ENCODE data around the gene GPA33.
A peak's percentile ranks its signal among the peaks of the same experiment; 100 is the strongest.

GPA33 gene

DNA sequence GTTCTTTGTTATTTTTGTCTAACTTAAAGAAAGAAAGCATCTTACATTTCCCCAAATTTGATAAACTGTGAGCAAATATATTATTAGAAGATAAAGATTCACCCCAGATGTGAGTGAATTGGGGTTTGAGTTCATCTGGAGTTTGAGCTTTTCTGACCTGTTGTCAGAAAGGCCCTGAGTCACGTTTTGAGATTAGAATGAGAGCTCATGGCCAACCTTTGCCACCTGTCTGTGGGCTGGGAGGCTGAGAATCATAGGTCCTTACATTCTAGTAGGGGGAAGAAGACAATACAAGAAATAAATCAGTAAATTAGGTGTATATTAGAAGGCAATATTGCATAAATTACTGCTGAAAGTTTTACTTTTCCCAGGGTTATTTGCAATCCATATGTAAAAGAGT is 26.0 kb upstream of the GPA33 start:
- DNase-seq, result no peak

DNA sequence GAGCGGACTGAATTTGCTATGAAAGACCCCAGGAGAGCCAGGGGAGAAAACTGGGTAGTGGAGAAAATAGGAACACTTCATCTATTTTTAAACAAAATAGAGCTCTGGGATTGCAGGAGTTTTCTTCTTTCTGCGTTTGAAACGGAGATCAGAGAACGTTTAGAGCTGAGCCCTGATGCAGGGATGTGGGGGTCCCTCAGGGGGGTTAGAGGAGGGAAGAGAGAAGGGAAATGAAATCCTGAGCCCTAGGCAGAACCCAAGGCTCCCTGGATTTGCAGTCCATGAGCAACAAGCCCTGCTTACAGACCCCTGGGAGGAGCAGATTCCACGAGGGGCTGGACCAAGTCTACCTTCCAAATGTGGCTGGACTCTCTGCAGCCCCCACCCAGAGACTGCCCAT is 25.5 kb upstream of the GPA33 start:
- no peak for DNase-seq

GRCh38 chr1:167114725-167115124 is 24.5 kb upstream of the GPA33 start:
- no peak for DNase-seq

GRCh38 chr1:167111868-167112709 is 21.9 kb upstream of the GPA33 start:
- no peak for DNase-seq

DNA sequence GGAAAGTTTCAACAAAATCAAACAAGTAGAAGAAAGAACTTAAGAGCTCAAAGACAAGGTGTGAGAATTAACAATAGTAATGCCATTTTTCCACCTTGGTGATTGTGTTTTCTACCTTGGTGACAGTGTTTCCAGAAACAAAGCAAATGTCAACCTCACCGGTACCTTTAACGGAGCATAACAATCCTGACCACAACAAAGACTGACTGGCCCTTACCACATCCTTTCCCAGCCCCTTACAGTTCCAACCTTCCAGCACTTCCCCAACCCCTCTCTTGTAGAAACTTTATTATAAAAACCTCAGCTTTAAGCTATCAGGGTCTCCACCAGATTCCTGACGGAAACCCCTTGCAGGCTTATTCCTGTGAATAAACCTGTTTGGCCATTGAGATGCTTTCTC is 20.4 kb upstream of the GPA33 start:
- no peak for DNase-seq

DNA sequence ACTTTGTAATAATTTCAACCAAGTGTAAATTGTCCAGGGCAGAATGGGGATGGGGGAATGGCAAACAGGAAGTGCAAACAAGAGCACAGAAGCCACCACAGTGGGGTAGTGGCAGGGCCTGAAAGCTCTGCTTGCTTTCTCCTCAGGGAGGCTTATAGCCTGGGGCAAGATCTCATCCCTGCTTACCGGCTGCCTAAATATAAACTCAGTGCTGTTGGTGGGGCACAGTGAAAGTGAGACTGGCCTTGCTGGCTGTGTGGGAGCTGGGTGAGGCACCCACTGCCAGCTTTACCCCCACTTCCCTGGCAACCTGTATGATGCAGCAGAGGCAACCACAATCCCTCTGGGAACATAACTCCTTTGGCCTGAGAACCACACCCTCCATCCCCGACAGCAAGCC is 18.9 kb upstream of the GPA33 start:
- no peak for DNase-seq

GRCh38 chr1:167107456-167107855 is 17.3 kb upstream of the GPA33 start:
- DNase-seq, result no peak

DNA sequence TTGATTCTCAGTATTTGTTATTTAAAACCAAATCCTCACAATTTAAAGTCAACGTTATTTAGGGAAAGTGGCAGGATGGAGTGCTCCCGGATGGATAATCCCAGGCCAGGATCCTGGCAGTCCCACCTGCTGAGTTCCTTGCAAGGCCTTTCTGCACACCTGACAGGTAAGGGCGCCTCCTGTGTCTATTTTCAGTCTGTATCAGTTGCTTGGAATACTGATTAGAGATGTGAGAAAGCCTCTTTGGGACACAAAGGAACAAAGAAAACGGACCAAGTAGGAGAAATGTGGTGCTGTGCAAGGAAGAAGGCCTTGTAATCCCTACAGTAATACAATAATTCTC is 15.9 kb upstream of the GPA33 start:
- DNase-seq, result no peak

- DNase-seq, result no peak
These were observed 15.3 kb upstream of the GPA33 start for GRCh38 chr1:167105271-167106118.

DNA sequence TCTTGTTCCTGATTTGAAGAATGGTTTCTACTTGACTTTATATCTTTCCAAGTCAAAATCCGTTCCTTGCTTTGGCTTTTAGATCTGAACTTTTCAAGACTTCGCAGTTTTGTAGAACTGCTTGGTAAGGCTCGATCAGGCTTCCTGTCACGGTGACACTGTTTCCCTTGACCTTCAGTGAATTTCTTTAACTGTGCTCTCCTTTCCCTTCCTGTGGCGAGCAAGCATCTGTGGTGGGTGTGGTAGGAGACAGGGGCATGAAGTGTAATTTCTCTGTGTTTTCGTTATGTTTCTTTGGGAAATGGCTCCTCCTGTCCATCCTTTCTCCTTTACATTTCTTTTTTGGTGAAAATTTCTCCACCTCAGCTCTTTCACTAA is 14.1 kb upstream of the GPA33 start:
- DNase-seq, result no peak

DNA sequence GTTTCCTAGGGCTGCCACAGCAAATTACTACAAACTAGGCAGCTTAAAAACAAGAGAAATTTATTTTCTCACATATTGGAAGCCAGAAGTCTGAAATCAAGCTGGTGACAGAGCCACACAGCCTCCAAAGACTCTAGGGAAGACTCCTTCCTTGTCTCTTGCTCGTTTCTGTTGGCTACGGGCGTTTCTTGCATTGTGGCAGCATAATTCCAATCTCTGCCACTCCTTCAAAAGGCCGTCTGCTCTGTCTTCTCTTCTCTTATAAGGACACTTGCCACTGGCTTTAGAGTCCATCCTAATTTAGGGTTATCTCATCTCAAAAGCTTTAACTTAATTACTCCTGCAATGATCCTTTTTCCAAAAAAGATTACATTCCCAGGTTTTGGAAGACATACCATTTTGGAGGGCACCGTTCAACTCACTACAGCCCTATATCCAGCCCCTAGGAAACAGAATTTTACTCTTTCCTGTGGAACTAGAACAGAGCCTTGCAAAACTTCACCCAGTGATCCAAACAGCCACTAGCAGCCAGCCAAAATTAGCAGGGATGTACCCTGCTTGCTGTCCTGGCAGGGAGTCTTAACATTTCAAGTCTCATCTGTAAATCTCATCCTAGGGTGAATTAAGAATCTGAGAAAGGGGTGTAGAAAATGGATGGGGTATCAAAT is 12.9 kb upstream of the GPA33 start:
- DNase-seq, result no peak

DNA sequence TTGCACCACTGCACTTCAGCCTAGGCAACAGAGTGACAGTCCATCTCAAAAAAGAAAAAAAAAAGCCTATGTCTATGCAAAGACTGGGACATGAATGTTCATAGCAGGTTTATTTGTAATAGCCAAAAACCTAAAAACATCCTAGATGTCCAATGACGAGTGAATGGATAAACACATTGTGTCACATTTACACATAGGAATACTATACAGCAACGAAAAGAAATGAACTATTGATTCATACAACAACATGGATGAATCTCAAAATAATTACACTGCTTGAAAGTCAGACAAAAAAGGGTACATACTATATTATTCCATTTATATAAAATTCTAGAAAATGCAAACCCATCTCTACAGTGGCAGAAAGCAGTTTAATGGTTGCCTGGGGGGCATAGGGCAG is 11.6 kb upstream of the GPA33 start:
- no peak for DNase-seq

DNA sequence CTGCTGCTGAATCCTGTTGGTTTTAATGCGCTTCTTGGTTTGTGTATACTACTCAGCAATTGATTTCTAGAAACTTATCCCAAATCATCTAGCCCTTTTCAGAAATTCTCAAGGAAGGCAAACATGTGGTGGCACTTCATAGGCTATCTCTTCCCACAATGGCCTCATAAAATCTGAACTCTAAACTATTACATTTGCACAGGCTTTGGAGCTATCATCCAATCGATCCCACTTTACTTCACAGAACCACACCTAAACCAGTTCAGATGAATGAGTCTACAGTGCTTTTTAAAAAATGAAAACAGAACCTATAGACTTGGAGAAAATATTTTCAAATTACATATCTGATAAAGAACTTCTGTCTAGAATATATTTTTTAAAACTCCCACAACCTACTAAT is 10.6 kb upstream of the GPA33 start:
- no peak for DNase-seq

GRCh38 chr1:167099851-167100250 is 9.7 kb upstream of the GPA33 start:
- DNase-seq, result no peak

DNA sequence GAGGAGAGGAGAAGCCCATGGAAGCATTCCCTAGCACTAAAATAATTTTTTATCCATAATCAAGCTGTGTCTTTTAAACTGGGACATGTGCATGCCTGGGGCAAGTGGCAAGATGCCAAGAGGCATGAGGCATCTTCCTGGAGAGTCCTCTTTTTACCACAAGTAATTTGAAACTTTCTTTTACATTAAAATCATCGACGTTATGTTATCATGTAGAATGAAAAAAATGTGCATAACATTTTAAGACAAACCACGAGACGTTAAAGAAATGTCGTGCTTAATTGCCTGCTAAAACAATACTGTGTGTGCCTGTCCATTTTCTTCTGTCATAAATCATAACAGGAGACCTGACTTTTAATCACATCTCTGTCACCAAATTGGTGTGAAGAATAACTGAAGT is 5.2 kb upstream of the GPA33 start:
- no peak for DNase-seq

GRCh38 chr1:167094690-167095089 is 4.5 kb upstream of the GPA33 start:
- DNase-seq, result peak; percentile 31

DNA sequence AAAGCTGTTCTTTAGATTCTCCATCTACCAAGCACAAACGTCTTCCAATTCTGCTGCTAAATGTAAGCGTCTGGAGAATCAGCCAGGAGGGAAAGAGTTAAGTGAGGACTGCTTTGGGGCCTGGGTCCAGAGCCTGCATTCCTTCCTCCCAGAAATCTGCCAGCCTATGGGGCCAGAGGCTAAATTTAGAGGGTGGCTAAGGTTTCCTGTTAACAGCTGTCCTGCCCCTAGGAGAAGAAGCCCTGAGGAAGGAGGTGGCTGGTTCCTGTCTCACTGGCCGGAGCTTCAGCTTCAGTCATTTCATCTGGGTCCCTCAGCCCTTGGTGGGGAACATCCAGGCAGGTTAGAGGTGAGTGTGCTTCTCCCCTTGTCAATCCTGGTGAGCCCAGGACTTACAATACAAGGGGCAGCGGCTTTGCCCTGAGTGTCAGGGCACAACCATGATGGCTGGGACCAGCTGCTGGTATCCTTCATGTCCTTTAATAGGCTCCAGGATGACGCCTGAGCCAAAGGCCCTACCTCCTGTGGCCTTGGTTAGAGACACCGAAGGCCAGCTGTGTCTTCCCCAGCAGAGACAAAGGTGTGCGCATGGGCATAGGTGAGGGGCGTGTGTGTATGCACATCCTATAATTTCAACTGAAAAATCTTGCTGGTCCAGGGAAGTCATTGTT is 3.8 kb upstream of the GPA33 start, which contains the start of gene STYXL2:
TSS of gene STYXL2 (plus strand) at position 230 of the 671 bp plus-strand sequence. CDS start 775 bp downstream, outside the sequence.
- DNase-seq, result peak; percentile 75

- no peak for DNase-seq
These were observed 2.5 kb upstream of the GPA33 start for GRCh38 chr1:167092653-167093052.

- DNase-seq, result no peak
These were observed 251 bp downstream of the GPA33 start for GRCh38 chr1:167089939-167090313.

GRCh38 chr1:167088746-167089417 is 1.3 kb downstream of the GPA33 start:
- no peak for DNase-seq

GRCh38 chr1:167086768-167087167 is 3.4 kb downstream of the GPA33 start:
- DNase-seq, result no peak

- DNase-seq, result no peak
These were observed 4.1 kb downstream of the GPA33 start for GRCh38 chr1:167086033-167086432.

DNA sequence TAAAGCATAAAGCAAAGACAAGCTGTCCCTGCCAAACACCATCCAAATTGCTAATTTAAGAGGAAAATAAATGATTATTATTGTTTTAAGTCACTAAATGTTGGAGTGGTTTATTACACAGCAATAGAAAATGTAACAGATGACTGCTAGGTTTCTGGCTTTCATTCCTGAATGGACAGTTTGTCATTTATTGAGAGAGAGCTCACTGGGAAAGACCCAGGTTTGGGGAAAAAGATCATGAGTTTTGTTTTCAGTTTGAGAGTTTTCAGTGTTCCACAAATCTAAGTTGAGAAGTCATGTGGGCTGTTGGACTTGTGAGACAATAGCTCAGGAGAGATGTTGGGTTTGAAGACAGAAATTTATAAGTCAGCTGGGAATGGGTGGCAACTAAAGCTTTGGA is 5.4 kb downstream of the GPA33 start:
- no peak for DNase-seq

All from right hindlimb (tissue), 1 donor.